H1 (cell line): ENCODE measurements around the gene ELP4. TPM values are rescaled to one million over a fixed set of nuclear protein-coding genes. Genes with fewer than 3 reads are reported as not detected.

Experiments used
- CTCF ChIA-PET: fragments of 300-600 bp; sonication (Branson Sonifier 250); formaldehyde crosslinking; loops from one replicate; lab custom pipeline; 2021; ENCODE audit not compliant: partially characterized antibody; lab: Charles Lee
- POLR2A ChIA-PET: fragments of 300-600 bp; sonication (Branson Sonifier 250); formaldehyde crosslinking; loops from one replicate; lab custom pipeline; 2021; ENCODE audit warnings: inconsistent platforms; ENCODE audit not compliant: partially characterized antibody; lab: Charles Lee
- DNase-seq, 2 experiments: peaks; one replicate each; pipeline versions ENCODE4 v3.0.0 to v3.0.0-alpha.2; 2010 to 2022; ENCODE audit warnings: low spot score in 2 of 2, low read depth in 1 of 2, mixed read lengths in 1 of 2
- FAIRE-seq: peaks from 2 replicates; lab custom pipeline; 2011; peaks lifted over from hg19 to GRCh38; lab: Jason Lieb, UNC
- H2AFZ ChIP-seq: 2 replicates; pipeline ENCODE4 v1.8.1; 2012; ENCODE audit warnings: low read length, inconsistent platforms
- H2AK5ac ChIP-seq: 2 replicates; pipeline ENCODE4 v1.6.1; 2013; ENCODE audit warnings: low read depth, low read length
- H2BK120ac ChIP-seq: replicated peaks from 2 replicates; pipeline ENCODE3; 2013; ENCODE audit warnings: low read depth, low read length, inconsistent platforms
- H2BK12ac ChIP-seq: 2 replicates; pipeline ENCODE4 v1.6.1; 2013; ENCODE audit warnings: low read depth, low read length
- H2BK15ac ChIP-seq: 2 replicates; pipeline ENCODE4 v1.6.1; 2013; ENCODE audit warnings: low read length
- H2BK20ac ChIP-seq: 2 replicates; pipeline ENCODE4 v1.6.1; 2013; ENCODE audit warnings: low read length
- H2BK5ac ChIP-seq: 2 replicates; pipeline ENCODE4 v1.6.1; 2013; ENCODE audit warnings: low read depth, low read length
- H3K14ac ChIP-seq: 2 replicates; pipeline ENCODE4 v1.6.1; 2013; ENCODE audit warnings: inconsistent platforms; ENCODE audit not compliant: insufficient read length
- H3K18ac ChIP-seq: 2 replicates; pipeline ENCODE4 v1.6.1; 2013; ENCODE audit warnings: low read length; ENCODE audit errors: extremely low read depth
- H3K23ac ChIP-seq: 2 replicates; pipeline ENCODE4 v1.6.1; 2013; ENCODE audit warnings: inconsistent platforms; ENCODE audit not compliant: insufficient read length
- H3K23me2 ChIP-seq: 2 replicates; pipeline ENCODE4 v1.6.1; 2013; ENCODE audit warnings: low read depth, low read length
- H3K27ac ChIP-seq: 2 replicates; pipeline ENCODE4 v1.6.1; 2011; ENCODE audit warnings: low read depth, low read length, inconsistent platforms
- H3K27me3 ChIP-seq, 4 experiments: replicated peaks in 1 of 4; 1 replicate in 1 of 4; 2 replicates in 3 of 4; pipeline versions ENCODE4 v1.6.1 to v1.8.1; 2011 to 2013; ENCODE audit warnings: low read length in 3 of 4, mild to moderate bottlenecking in 3 of 4, inconsistent platforms in 2 of 4, mixed read lengths in 2 of 4, moderate library complexity in 1 of 4; ENCODE audit not compliant: control insufficient read depth in 3 of 4, insufficient read depth in 3 of 4; ENCODE audit errors: extremely low read depth in 1 of 4
- H3K36me3 ChIP-seq, 4 experiments: 2 replicates each; pipeline versions ENCODE4 v1.6.1 to v1.8.1; 2011 to 2013; ENCODE audit warnings: mild to moderate bottlenecking in 4 of 4, low read length in 3 of 4, moderate library complexity in 2 of 4, control low read depth in 1 of 4, inconsistent platforms in 1 of 4; ENCODE audit not compliant: insufficient read depth in 4 of 4, control insufficient read depth in 2 of 4
- H3K4ac ChIP-seq: replicated peaks from 2 replicates; pipeline ENCODE3; 2013; ENCODE audit warnings: low read length, low read depth, mixed read lengths, inconsistent platforms; ENCODE audit not compliant: insufficient read length
- H3K4me1 ChIP-seq, 4 experiments: replicated peaks in 1 of 4; 1 replicate in 1 of 4; 2 replicates in 3 of 4; pipeline versions ENCODE4 v1.6.1 to v1.8.1; 2011 to 2013; ENCODE audit warnings: low read length in 3 of 4, inconsistent platforms in 2 of 4, mixed read lengths in 1 of 4; ENCODE audit not compliant: insufficient read depth in 4 of 4, control insufficient read depth in 3 of 4
- H3K4me2 ChIP-seq, 2 experiments: 2 replicates each; pipeline versions ENCODE4 v1.6.1 to v1.8.1; 2011 to 2013; ENCODE audit warnings: low read depth in 2 of 2, low read length in 2 of 2, control low read depth in 1 of 2, inconsistent platforms in 1 of 2, mild to moderate bottlenecking in 1 of 2; ENCODE audit not compliant: insufficient read depth in 1 of 2
- H3K4me3 ChIP-seq, 4 experiments: fragments of 200-600, 300-600 bp in 1 of 4; sonication (generic), shearing (Covaris generic), sonication (Bioruptor Twin) in 1 of 4; 2 replicates each; pipeline versions ENCODE4 v1.5.1 to v1.8.1; 2011 to 2016; ENCODE audit warnings: low read length in 4 of 4, low read depth in 3 of 4, control low read depth in 2 of 4, inconsistent platforms in 2 of 4, mild to moderate bottlenecking in 2 of 4, mixed read lengths in 1 of 4, moderate library complexity in 1 of 4; ENCODE audit not compliant: insufficient read depth in 2 of 4; ENCODE audit errors: extremely low read depth in 1 of 4
- H3K56ac ChIP-seq: replicated peaks from 2 replicates; pipeline ENCODE3; 2013; ENCODE audit warnings: low read depth, mild to moderate bottlenecking, mixed read lengths, low read length, inconsistent platforms; ENCODE audit not compliant: insufficient read length
- H3K79me1 ChIP-seq: 2 replicates; pipeline ENCODE4 v1.6.1; 2013; ENCODE audit warnings: low read depth, low read length, control low read depth
- H3K79me2 ChIP-seq, 2 experiments: 2 replicates each; pipeline versions ENCODE4 v1.6.1 to v1.8.1; 2012 to 2013; ENCODE audit warnings: low read length in 2 of 2, mild to moderate bottlenecking in 2 of 2, inconsistent platforms in 1 of 2; ENCODE audit not compliant: insufficient read depth in 2 of 2, control insufficient read depth in 1 of 2
- H3K9ac ChIP-seq, 4 experiments: replicated peaks in 1 of 4; 1 replicate in 1 of 4; 2 replicates in 3 of 4; pipeline versions ENCODE4 v1.6.1 to v1.8.1; 2011 to 2013; ENCODE audit warnings: low read depth in 3 of 4, low read length in 3 of 4, control low read depth in 2 of 4, mild to moderate bottlenecking in 2 of 4, moderate library complexity in 2 of 4, inconsistent platforms in 1 of 4; ENCODE audit errors: extremely low read depth in 1 of 4
- H3K9me3 ChIP-seq, 2 experiments: 2 replicates each; pipeline versions ENCODE4 v1.6.1 to v1.8.1; 2012 to 2013; ENCODE audit warnings: mild to moderate bottlenecking in 2 of 2, moderate library complexity in 2 of 2, control low read depth in 1 of 2, inconsistent platforms in 1 of 2, low read depth in 1 of 2, low read length in 1 of 2, mixed read lengths in 1 of 2; ENCODE audit not compliant: insufficient read depth in 2 of 2
- H4K20me1 ChIP-seq, 2 experiments: replicated peaks in 1 of 2; 2 replicates each; pipeline versions ENCODE3 to v1.8.1; 2011 to 2013; ENCODE audit warnings: inconsistent platforms in 2 of 2, low read length in 2 of 2, mild to moderate bottlenecking in 1 of 2; ENCODE audit not compliant: insufficient read depth in 2 of 2, control insufficient read depth in 1 of 2
- H4K5ac ChIP-seq: 2 replicates; pipeline ENCODE4 v1.6.1; 2013; ENCODE audit warnings: low read length, low read depth, mixed read lengths, inconsistent platforms; ENCODE audit not compliant: insufficient read length
- H4K8ac ChIP-seq: 2 replicates; pipeline ENCODE4 v1.8.0; 2013; ENCODE audit warnings: mild to moderate bottlenecking, moderate library complexity, low read length, inconsistent platforms; ENCODE audit not compliant: insufficient read depth; ENCODE audit errors: extremely low read depth
- H4K91ac ChIP-seq: replicated peaks from 2 replicates; pipeline ENCODE3; 2013; ENCODE audit warnings: low read length, mixed read lengths, inconsistent platforms; ENCODE audit not compliant: insufficient read length
- ASH2L ChIP-seq: fragments of 200-600, 300-600 bp; sonication (generic); IDR thresholded peaks from one replicate; pipeline ENCODE4 v1.7.1; 2017; ENCODE audit warnings: low read length
- CBX5 ChIP-seq: fragments of 300-800, 300-1000 bp; sonication (generic); IDR thresholded peaks from 2 replicates; pipeline ENCODE4 v1.7.1; 2016; ENCODE audit warnings: antibody characterized with exemption, low read length, low read depth
- CTCF ChIP-seq, 3 experiments: IDR thresholded peaks; 1 replicate in 2 of 3; 2 replicates in 1 of 3; pipeline versions ENCODE4 v1.5.1 to v1.6.1; 2011; ENCODE audit warnings: low read length in 3 of 3, mild to moderate bottlenecking in 3 of 3, inconsistent platforms in 2 of 3, low read depth in 1 of 3, moderate library complexity in 1 of 3; ENCODE audit not compliant: insufficient read depth in 1 of 3; ENCODE audit errors: control extremely low read depth in 1 of 3
- EGR1 ChIP-seq: IDR thresholded peaks from 2 replicates; pipeline ENCODE4 v1.6.1; 2011; ENCODE audit warnings: low read depth, low read length, borderline replicate concordance
- HDAC6 ChIP-seq: IDR thresholded peaks from one replicate; pipeline ENCODE4 v1.7.1; 2012; ENCODE audit warnings: low read depth, mild to moderate bottlenecking, inconsistent platforms, low read length, moderate library complexity
- POLR2A ChIP-seq, 2 experiments: IDR thresholded peaks; 1 replicate in 1 of 2; 2 replicates in 1 of 2; pipeline ENCODE4 v1.6.1; 2011; ENCODE audit warnings: low read depth in 2 of 2, low read length in 2 of 2, mild to moderate bottlenecking in 2 of 2; ENCODE audit errors: control extremely low read depth in 1 of 2
- SAP30 ChIP-seq: fragments of 300-600 bp; sonication (generic); IDR thresholded peaks from 2 replicates; pipeline ENCODE4 v1.7.1; 2012; ENCODE audit warnings: low read length, moderate library complexity, mild to moderate bottlenecking, inconsistent platforms; ENCODE audit not compliant: insufficient read depth, insufficient replicate concordance
- SP4 ChIP-seq: IDR thresholded peaks from 2 replicates; pipeline ENCODE4 v1.6.1; 2012; ENCODE audit warnings: low read length, inconsistent platforms
- SRF ChIP-seq: IDR thresholded peaks from 2 replicates; pipeline ENCODE4 v1.6.1; 2011; ENCODE audit warnings: mild to moderate bottlenecking, low read depth, low read length, moderate library complexity
- TEAD4 ChIP-seq: IDR thresholded peaks from 2 replicates; pipeline ENCODE4 v1.6.1; 2012; ENCODE audit warnings: low read depth, low read length, inconsistent platforms, mixed read lengths
- WGBS, 2 experiments: shearing (Covaris generic) in 1 of 2; methylation state at CpG; one replicate each; pipeline versions ENCODE4 v1.1.6 to v1.1.7; 2013 to 2015; ENCODE audit warnings: low lambda C conversion rate in 2 of 2, mixed read lengths in 2 of 2, inconsistent platforms in 1 of 2, low coverage in 1 of 2, missing lambda C conversion rate in 1 of 2; ENCODE audit not compliant: insufficient replicate concordance in 2 of 2, insufficient coverage in 1 of 2, insufficient read length in 1 of 2; ENCODE audit errors: extremely low coverage in 1 of 2, missing lambda C conversion rate in 1 of 2; 5-methylcytosine and 5-hydroxymethylcytosine counted together
- polyA plus RNA-seq, 7 experiments: library from polyadenylated mRNA; depleted of rRNA in 3 of 7; stranded (reverse) in 5 of 7; unstranded in 2 of 7; fragments of >200 nt in 5 of 7; fragments of 200-250 nt in 2 of 7; gene quantifications; 1 replicate in 5 of 7; 2 replicates in 1 of 7; 4 replicates in 1 of 7; pipeline versions ENCODE4 v1.2.1 to v1.2.3, GENCODE V29; 2011 to 2013; ENCODE audit warnings: missing spikeins in 2 of 7, mixed read lengths in 2 of 7
- total RNA-seq: library from RNA; stranded (reverse); fragmentation: NEBNext Ultra II Directional; extraction: Animal tissue kit (Norgen Biotek cat#: 25700); gene quantifications from 2 replicates; pipeline ENCODE4 v1.2.1, GENCODE V29; 2021
- TF ChIP-seq, protein P1 (sequence below): IDR thresholded peaks from 2 replicates; pipeline ENCODE4 v1.6.1; 2012; ENCODE audit warnings: low read length, inconsistent platforms

Gene ELP4
- total and polyA plus RNA-seq, 2 of the 8 experiments (the other 6 are each of a cell fraction or from before 2014, with no cell fraction given), result 14.0 to 18.6 TPM

DNA sequence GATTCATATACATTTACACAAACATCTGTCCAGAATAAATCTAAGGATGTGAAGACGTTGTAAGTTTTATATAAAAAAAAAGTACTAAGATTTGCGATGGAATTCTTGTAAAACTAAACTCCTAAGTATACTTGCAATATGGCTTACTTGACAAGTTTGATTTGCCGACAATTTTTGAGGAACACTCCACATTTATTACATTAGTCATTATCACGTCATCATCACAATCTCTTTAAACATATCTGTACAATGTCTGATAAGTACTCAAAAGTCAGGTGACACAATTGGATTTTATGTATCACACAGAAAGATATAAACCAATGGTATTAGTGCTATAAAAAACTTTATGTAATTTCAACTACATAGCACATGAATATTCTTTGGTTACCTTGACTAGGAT is 30.5 kb upstream of the ELP4 start:
- H3K4me1 ChIP-seq, result no peaks in the 10 kb centered on the region
- H2BK15ac ChIP-seq, result no peak overlapping the region
- no peak overlapping the region for H3K23ac ChIP-seq
- CTCF ChIA-PET, result interaction anchor here (0.7 kb wide), 1 partner anchor 809 kb away, joined by 3 read pairs; no protein-coding TSS in a partner anchor
- no peak overlapping the region for H2BK120ac ChIP-seq
- H4K91ac ChIP-seq, result no peak overlapping the region
- H3K14ac ChIP-seq, result no peak overlapping the region
- H2BK20ac ChIP-seq, result no peak overlapping the region
- H2AFZ ChIP-seq, result no peak overlapping the region
- H3K79me1 ChIP-seq, result no peaks in the 10 kb centered on the region
- WGBS, 2 experiments, result 91% methylated on average over 4 of the region's 4 CpGs; no CpG with 5 or more reads in 1 of the 2 experiments
- H3K9ac ChIP-seq, result no peak overlapping the region
- no peak for DNase-seq
- no peaks in the 10 kb centered on the region for H3K23me2 ChIP-seq
- H3K27me3 ChIP-seq, result no peaks in the 10 kb centered on the region
- H2BK12ac ChIP-seq, result no peak overlapping the region
- FAIRE-seq, result no peak
- H3K4me2 ChIP-seq, result no peak overlapping the region
- no peak overlapping the region for H4K8ac ChIP-seq
- no peak overlapping the region for H3K4ac ChIP-seq
- POLR2A ChIA-PET, result no interaction called here
- H4K5ac ChIP-seq, result no peak overlapping the region
- no peak overlapping the region for H2AK5ac ChIP-seq
- peaks cover 0 to 35% of the 10 kb centered on the region in 2 experiments; a peak in 2 of 4 replicates for H3K79me2 ChIP-seq
- H4K20me1 ChIP-seq, result no peaks in the 10 kb centered on the region
- no peak overlapping the region for H3K18ac ChIP-seq
- H3K36me3 ChIP-seq, result no peaks in the 10 kb centered on the region; a peak in 1 of 8 replicates
- no peaks in the 10 kb centered on the region for H3K9me3 ChIP-seq
- H3K4me3 ChIP-seq, result no peak overlapping the region
- no peak overlapping the region for H3K56ac ChIP-seq
- H3K27ac ChIP-seq, result no peak overlapping the region
- H2BK5ac ChIP-seq, result no peak overlapping the region
- TF ChIP-seq, protein P1, sequence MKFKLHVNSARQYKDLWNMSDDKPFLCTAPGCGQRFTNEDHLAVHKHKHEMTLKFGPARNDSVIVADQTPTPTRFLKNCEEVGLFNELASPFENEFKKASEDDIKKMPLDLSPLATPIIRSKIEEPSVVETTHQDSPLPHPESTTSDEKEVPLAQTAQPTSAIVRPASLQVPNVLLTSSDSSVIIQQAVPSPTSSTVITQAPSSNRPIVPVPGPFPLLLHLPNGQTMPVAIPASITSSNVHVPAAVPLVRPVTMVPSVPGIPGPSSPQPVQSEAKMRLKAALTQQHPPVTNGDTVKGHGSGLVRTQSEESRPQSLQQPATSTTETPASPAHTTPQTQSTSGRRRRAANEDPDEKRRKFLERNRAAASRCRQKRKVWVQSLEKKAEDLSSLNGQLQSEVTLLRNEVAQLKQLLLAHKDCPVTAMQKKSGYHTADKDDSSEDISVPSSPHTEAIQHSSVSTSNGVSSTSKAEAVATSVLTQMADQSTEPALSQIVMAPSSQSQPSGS, result no peak
- TF ChIP-seq HDAC6 (no peak), CTCF (IDR thresholded peaks at IDR 0.05; ENCODE audit: control extremely low read depth in 1 of 3, insufficient read depth in 1 of 3, low read depth in 1 of 3, low read length in 3 of 3) (no peak), ASH2L (no peak), SAP30 (no peak), POLR2A (IDR thresholded peaks at IDR 0.05; ENCODE audit: control extremely low read depth in 1 of 2, low read depth in 2 of 2, low read length in 2 of 2) (no peak), SRF (no peak), SP4 (no peak), EGR1 (no peak), CBX5 (no peak), TEAD4 (no peak)
